ENCODE results near the gene SEMA6D. TPM values are rescaled to one million over a fixed set of nuclear protein-coding genes. Genes with fewer than 3 reads are reported as not detected.

Gene SEMA6D
- total and polyA plus RNA-seq, 5 donors, result 6.5 to 28.3 (median 20.7) TPM

DNA sequence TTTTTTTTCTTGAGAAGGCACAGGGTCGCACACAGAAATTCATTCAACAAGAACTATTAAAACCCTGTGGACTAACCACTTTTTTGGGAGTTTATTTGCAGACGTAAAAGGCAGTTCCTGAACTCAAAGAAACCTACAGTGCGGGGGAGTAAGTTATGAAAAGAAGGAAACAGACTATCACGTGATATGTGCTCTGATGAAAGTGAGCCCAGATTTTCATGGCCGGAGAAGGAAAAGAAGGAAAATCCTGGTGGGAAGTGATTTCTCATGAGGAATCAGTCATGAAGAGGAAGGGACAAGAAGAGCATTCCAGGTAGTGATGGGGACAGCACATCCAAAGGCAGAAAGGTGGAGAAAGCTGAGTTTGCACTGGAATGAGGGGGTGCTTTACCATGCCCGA, 26.1 kb downstream of the SEMA6D start:
- Histone ChIP-seq H3K27me3 (ENCODE audit: control insufficient read depth, insufficient read depth) (no peaks in the 10 kb centered on the region), H3K9me3 (ENCODE audit: control insufficient read depth, low read length) (no peaks in the 10 kb centered on the region), H3K27ac (ENCODE audit: low read length) (no peak overlapping the region), H3K4me3 (ENCODE audit: low read length) (no peak overlapping the region), H3K4me1 (ENCODE audit: control insufficient read depth, insufficient read depth, low read length) (peaks cover 11% of the 10 kb centered on the region)
- no peak for ATAC-seq
- no peak for DNase-seq
- WGBS, result 65% methylated on average over 6 of the region's 6 CpGs
- intact Hi-C loops (cut with DNase I), result no loop called here

DNA sequence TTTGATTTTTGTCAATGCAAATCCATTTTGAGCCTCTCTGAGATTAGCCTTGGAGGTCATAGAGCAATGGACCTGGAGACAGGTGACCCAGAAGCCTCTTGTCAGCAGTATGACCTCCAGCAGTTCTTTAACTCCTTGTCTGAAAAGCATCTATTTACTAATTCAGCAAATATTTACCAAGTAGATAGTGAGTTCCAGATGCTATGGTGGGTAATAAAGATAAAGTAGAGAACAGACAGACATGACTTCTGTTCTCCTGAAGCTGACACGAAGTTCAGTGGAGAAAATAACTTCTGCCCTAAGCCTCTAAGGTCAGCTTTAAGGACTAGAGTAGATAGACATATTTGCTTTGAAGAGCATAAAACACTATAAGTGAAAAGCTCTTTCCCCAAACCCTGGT, 26.6 kb downstream of the SEMA6D start:
- H3K9me3 ChIP-seq (ENCODE audit: control insufficient read depth, low read length), result no peaks in the 10 kb centered on the region
- H3K4me1 ChIP-seq (ENCODE audit: control insufficient read depth, insufficient read depth, low read length), result peaks cover 11% of the 10 kb centered on the region

DNA sequence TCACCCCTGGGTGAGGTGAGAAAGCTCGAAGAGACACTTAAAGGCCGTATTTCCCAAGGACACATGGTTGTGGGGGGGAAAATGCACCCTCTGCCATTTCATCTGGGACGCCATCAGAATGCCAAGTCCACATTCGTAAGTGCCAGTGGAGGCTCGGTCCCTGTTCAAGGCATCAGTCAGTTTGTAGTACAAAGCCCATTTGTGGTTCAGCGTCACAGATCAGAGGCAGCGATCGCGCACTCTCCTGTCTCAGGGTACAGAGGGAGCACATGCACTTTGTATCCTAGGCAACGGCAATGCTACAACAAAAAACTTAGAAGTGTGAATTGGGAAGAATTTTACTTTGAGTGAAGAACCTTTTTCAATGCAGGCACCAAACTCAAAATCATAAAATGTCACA, 27.2 kb downstream of the SEMA6D start:
- Histone ChIP-seq H3K4me3 (ENCODE audit: low read length) (no peak overlapping the region), H3K27me3 (ENCODE audit: control insufficient read depth, insufficient read depth) (no peaks in the 10 kb centered on the region), H3K27ac (ENCODE audit: low read length) (peak overlapping the region; percentile 13), H3K4me1 (ENCODE audit: control insufficient read depth, insufficient read depth, low read length) (peaks cover 11% of the 10 kb centered on the region), H3K9me3 (ENCODE audit: control insufficient read depth, low read length) (no peaks in the 10 kb centered on the region)
- DNase-seq (no peak), ATAC-seq (no peak)
- 87% methylated on average over 10 of the region's 10 CpGs for WGBS
- intact Hi-C loops (cut with DNase I), result no loop called here

More for the DNA sequence above, 26.6 kb downstream of the SEMA6D start:
- DNase-seq (no peak), ATAC-seq (no peak)
- H3K27me3 ChIP-seq (ENCODE audit: control insufficient read depth, insufficient read depth), result no peaks in the 10 kb centered on the region
- WGBS, result 59% methylated on average over 1 of the region's 1 CpG
- intact Hi-C loops (cut with DNase I), result no loop called here
- no peak overlapping the region for H3K4me3 ChIP-seq (ENCODE audit: low read length)
- H3K27ac ChIP-seq (ENCODE audit: low read length), result no peak overlapping the region

DNA sequence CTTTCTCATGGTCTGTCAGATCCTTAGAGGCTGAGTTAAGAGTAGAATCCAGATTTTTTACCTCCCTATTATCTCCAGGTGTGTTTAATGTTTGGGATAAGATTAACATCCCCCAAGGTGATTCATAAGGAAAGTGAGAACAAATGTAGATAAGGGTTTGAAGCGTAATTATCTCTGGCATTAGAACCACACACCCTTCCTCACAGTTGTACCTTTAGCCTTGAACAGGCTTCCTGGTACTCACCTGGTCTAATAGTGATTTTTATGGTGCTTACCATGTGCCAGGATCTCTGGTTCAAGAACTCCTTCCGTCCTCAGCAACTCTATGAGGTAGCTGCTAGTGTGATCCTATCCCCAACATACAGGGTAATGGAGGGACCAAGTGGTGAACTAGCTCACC, 27.7 kb downstream of the SEMA6D start:
- intact Hi-C loops (cut with DNase I), result no loop called here
- WGBS, result 93% methylated on average over 2 of the region's 2 CpGs
- no peaks in the 10 kb centered on the region for H3K9me3 ChIP-seq (ENCODE audit: control insufficient read depth, low read length)
- peaks cover 11% of the 10 kb centered on the region for H3K4me1 ChIP-seq (ENCODE audit: control insufficient read depth, insufficient read depth, low read length)
- DNase-seq, result no peak
- H3K4me3 ChIP-seq (ENCODE audit: low read length), result no peak overlapping the region
- H3K27ac ChIP-seq (ENCODE audit: low read length), result no peak overlapping the region
- ATAC-seq, result no peak
- H3K27me3 ChIP-seq (ENCODE audit: control insufficient read depth, insufficient read depth), result no peaks in the 10 kb centered on the region

DNA sequence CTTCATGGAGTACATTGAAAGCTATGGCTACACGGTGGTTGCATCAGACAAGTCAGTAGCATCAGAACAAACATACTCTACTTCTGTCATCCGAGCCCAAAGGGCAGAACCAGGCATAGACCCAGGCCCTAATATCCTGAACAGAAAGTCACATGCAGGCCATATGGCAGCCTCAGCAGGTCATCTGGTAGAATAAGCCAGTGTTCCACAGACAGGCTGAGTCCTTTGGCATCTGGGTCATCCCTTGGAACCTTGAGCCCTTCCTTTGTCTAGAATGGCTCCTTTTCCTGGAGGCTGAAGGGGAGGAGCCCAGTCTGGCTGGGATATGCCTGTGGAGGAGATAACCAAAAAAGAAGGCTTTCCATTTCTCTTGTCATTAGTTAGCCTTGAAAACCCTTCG, 29.2 kb downstream of the SEMA6D start:
- Histone ChIP-seq H3K4me1 (ENCODE audit: control insufficient read depth, insufficient read depth, low read length) (peaks cover 17% of the 10 kb centered on the region), H3K27me3 (ENCODE audit: control insufficient read depth, insufficient read depth) (no peaks in the 10 kb centered on the region), H3K4me3 (ENCODE audit: low read length) (no peak overlapping the region), H3K9me3 (ENCODE audit: control insufficient read depth, low read length) (no peaks in the 10 kb centered on the region), H3K27ac (ENCODE audit: low read length) (no peak overlapping the region)
- no peak for DNase-seq
- WGBS, result 82% methylated on average over 3 of the region's 3 CpGs
- intact Hi-C loops (cut with DNase I), result no loop called here
- ATAC-seq, result no peak

DNA sequence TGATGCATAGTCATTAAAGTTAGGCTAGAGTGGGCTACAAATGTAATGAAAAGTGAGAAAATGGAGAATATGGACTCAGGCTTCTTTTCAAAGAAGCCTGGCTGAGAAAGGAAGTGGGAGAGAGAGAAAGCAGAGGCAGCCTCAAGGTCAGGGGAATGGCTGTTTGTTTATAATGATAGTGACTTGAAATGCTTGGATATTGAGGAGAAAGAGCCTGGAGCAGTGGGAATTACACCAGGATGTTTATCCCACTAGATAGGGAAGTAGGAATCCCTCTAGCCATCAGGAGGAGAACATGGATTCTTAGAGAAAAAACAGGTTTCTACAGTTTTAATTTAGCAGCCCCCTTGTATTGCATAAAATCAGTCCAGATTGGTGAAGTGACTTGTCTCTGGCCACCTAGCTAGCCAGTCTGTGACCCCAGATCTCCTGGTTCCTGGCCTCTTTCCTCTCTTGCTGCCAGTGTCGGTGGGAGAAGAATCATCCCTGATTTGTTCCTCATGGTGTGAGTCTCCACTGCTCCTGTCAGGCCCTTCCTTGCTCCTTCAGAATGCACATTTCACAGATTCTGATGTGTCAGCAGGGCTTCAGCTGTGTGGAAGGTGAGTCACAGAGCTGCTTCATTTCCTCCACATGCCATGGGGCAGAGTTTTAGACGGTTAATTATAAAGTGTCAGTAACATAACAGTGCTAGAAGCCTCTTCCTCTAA, 32.9 kb downstream of the SEMA6D start:
- Histone ChIP-seq H3K4me1 (ENCODE audit: control insufficient read depth, insufficient read depth, low read length) (peaks cover 11% of the 10 kb centered on the region), H3K9me3 (ENCODE audit: control insufficient read depth, low read length) (no peaks in the 10 kb centered on the region), H3K4me3 (ENCODE audit: low read length) (no peak overlapping the region), H3K27me3 (ENCODE audit: control insufficient read depth, insufficient read depth) (no peaks in the 10 kb centered on the region), H3K27ac (ENCODE audit: low read length) (no peak overlapping the region)
- intact Hi-C loops (cut with DNase I), result no loop called here
- WGBS, result 47% methylated on average over 2 of the region's 2 CpGs
- ATAC-seq (peak; percentile 35 to 71), DNase-seq (no peak)

DNA sequence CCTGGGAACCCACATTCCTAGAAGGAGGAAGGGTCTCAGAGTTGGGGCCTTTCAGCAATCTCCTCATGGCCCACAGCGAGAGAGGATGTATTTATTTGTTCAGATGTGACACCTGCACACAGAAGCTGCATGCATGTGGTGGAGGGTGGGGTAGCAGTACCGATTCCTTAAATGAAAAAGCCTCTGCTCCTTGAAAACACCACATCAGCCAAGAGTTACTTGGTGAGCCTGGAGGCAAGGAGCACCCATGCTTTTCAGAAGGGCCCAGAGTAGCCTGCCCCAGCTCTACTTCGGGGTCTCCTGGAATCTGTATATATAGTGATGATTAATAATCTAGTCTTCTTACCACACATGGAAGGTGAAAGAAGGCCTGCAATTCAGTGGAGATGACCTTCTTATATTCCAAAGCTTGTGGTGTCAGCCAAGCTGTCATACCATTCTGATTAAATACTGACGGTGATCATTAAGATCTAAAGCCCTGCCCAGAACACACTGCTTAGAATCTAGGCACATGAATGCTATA, 33.5 kb downstream of the SEMA6D start:
- DNase-seq (no peak), ATAC-seq (no peak)
- Histone ChIP-seq H3K27ac (ENCODE audit: low read length) (no peak overlapping the region), H3K9me3 (ENCODE audit: control insufficient read depth, low read length) (no peaks in the 10 kb centered on the region), H3K4me1 (ENCODE audit: control insufficient read depth, insufficient read depth, low read length) (peaks cover 10% of the 10 kb centered on the region), H3K27me3 (ENCODE audit: control insufficient read depth, insufficient read depth) (no peaks in the 10 kb centered on the region), H3K4me3 (ENCODE audit: low read length) (no peak overlapping the region)
- 73% methylated on average over 4 of the region's 4 CpGs for WGBS
- intact Hi-C loops (cut with DNase I), result no loop called here

DNA sequence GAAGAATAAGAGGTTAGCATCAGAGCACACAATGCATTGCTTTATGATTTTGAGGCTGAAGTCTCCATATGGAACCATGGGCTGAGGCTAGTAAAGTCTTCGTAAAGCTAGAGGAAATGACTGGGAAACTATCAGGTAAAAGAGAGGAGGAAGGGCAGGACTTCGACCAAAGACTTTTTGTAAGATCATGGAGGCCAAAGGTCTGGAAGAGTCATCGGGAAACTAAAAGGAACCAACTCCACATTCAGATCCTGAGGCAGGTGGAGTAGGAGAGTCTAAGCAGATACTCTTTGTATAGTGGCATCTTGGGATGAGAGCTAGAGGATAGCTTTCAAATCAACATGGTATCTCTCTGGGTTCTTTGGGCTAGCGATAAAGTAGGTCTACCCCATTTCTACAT, 36.3 kb downstream of the SEMA6D start:
- DNase-seq, result no peak
- Histone ChIP-seq H3K27ac (ENCODE audit: low read length) (no peak overlapping the region), H3K4me1 (ENCODE audit: control insufficient read depth, insufficient read depth, low read length) (peaks cover 8% of the 10 kb centered on the region), H3K9me3 (ENCODE audit: control insufficient read depth, low read length) (no peaks in the 10 kb centered on the region), H3K4me3 (ENCODE audit: low read length) (no peak overlapping the region), H3K27me3 (ENCODE audit: control insufficient read depth, insufficient read depth) (no peaks in the 10 kb centered on the region)
- ATAC-seq, result no peak
- WGBS, result 97% methylated on average over 4 of the region's 4 CpGs
- intact Hi-C loops (cut with DNase I), result no loop called here

DNA sequence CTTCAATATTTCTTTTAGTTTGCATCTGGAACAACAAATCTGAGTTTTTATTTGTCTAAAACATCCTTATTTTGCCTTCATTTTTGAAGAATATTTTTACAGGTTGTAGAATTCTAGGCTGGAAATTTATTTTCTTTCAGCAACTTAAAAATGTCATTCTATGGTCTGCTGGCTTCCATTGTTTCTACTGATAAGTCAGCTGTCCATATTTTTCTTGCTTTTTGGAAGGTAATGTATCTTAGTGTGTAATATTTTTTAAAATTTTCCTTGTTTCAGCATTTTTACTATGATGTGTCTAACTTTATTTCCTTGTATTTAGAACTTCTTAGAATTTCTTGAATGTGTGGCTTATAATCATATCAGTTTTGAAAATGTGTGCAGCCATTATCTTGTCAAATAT, 37.0 kb downstream of the SEMA6D start:
- no peak for ATAC-seq
- H3K4me3 ChIP-seq (ENCODE audit: low read length), result no peak overlapping the region
- H3K27me3 ChIP-seq (ENCODE audit: control insufficient read depth, insufficient read depth), result no peaks in the 10 kb centered on the region
- H3K27ac ChIP-seq (ENCODE audit: low read length), result no peak overlapping the region
- no peaks in the 10 kb centered on the region for H3K9me3 ChIP-seq (ENCODE audit: control insufficient read depth, low read length)
- intact Hi-C loops (cut with DNase I), result no loop called here
- DNase-seq, result no peak
- H3K4me1 ChIP-seq (ENCODE audit: control insufficient read depth, insufficient read depth, low read length), result peaks cover 8% of the 10 kb centered on the region

DNA sequence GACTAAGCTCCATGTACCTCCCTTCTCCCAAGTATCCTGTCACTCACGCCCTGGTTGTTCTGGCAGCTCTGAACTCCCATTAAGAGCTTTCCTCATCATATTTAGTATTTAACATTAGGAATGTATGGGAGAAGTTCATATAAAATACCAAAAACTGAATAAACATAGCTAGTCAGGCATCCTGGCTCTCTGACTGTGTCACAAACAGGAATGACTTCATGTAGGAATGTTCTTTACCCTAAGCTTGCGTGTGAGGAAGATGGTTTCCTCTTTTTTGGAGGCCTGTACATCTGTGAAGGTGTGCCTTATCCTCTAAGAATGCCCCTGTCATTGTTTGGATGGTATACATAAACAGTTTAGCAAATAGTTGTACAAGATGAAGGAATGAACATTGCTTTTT, 38.6 kb downstream of the SEMA6D start:
- ATAC-seq (no peak), DNase-seq (no peak)
- WGBS, result 94% methylated on average over 2 of the region's 2 CpGs
- H3K27ac ChIP-seq (ENCODE audit: low read length), result no peak overlapping the region
- no peaks in the 10 kb centered on the region for H3K9me3 ChIP-seq (ENCODE audit: control insufficient read depth, low read length)
- no peaks in the 10 kb centered on the region for H3K27me3 ChIP-seq (ENCODE audit: control insufficient read depth, insufficient read depth)
- H3K4me3 ChIP-seq (ENCODE audit: low read length), result no peak overlapping the region
- intact Hi-C loops (cut with DNase I), result no loop called here
- H3K4me1 ChIP-seq (ENCODE audit: control insufficient read depth, insufficient read depth, low read length), result peaks cover 3% of the 10 kb centered on the region

DNA sequence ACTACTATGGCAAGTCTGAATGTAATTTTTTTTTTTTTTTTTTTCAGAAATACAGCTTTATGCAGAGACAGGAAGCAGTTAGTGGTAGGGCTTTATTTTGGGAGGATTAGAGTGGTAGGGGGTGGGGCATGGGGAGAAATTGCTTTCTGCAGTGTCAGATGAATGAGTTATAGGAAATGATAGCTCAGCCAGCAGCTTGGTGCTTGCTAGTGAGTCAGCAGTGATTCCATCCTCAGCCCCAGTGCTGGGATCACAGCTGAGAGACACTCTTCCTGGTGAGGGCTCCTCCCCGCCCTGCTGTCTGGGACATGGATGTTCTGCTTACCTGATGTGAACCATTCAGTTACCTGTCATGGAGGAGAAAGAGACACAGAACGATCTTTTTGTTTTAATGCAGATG, 39.6 kb downstream of the SEMA6D start:
- Histone ChIP-seq H3K27me3 (ENCODE audit: control insufficient read depth, insufficient read depth) (no peaks in the 10 kb centered on the region), H3K4me1 (ENCODE audit: control insufficient read depth, insufficient read depth, low read length) (peaks cover 3% of the 10 kb centered on the region), H3K4me3 (ENCODE audit: low read length) (no peak overlapping the region), H3K9me3 (ENCODE audit: control insufficient read depth, low read length) (no peaks in the 10 kb centered on the region), H3K27ac (ENCODE audit: low read length) (no peak overlapping the region)
- intact Hi-C loops (cut with DNase I), result no loop called here
- peak; percentile 51 to 94 for ATAC-seq
- 86% methylated on average over 2 of the region's 2 CpGs for whole genome bisulfite sequencing
- peak in 1 of 3 donors; percentile 25 for DNase-seq

DNA sequence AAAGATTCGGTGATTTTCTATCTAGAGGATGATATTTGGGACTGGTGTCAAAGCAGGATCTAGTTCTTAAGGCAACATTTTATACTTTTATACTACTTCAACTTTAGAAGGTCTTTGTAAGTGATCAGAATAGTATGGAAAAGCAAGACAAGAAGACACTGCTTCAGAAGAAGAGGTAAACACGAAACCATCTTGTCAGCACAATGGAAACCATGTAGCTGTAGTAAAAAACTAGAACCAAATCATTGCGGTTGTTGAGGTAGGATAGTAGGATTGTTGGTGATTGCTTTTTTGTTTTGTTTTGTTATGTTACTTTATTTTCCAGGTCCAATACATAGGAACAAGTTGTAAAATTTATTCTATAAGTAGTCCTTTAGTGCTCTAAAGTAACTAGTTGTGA, 40.0 kb downstream of the SEMA6D start:
- intact Hi-C loops (cut with DNase I), result no loop called here
- Histone ChIP-seq H3K27ac (ENCODE audit: low read length) (no peak overlapping the region), H3K4me1 (ENCODE audit: control insufficient read depth, insufficient read depth, low read length) (peaks cover 3% of the 10 kb centered on the region), H3K4me3 (ENCODE audit: low read length) (no peak overlapping the region), H3K9me3 (ENCODE audit: control insufficient read depth, low read length) (no peaks in the 10 kb centered on the region), H3K27me3 (ENCODE audit: control insufficient read depth, insufficient read depth) (no peaks in the 10 kb centered on the region)
- DNase-seq, result no peak
- WGBS, result 60% methylated on average over 3 of the region's 3 CpGs
- no peak for ATAC-seq
